ENCODE data around the gene FXYD2. TPM values are rescaled to one million over a fixed set of nuclear protein-coding genes. Genes with fewer than 3 reads are reported as not detected.
"Not testable (repeated sequence)": the region's sequence is repeated elsewhere in the genome, so short reads cannot be mapped to it uniquely, and the experiment has no call there.

Gene FXYD2
- total RNA-seq, 1 experiment from 2014 or later = not detected

DNA sequence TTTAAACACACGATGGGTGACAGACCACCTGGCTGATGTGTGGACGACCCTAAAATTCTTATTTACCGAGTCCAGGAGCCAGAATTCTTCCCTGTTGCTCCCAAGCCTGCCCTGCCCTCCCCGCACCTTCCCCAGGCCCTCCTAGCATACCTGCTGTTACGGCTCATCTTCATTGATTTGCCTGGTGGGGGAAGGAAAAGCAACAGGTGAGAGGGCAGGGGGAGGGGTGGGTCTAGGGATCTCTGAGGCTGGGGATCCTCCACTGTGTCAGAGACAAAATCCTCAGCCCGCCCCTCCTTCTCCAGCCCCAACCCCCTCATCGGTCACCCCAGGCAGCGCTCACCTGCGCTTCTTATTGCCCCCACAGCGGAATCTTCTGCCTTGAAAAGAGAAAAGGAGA lies 4.0 kb downstream of the FXYD2 start:
- DNase-seq (ENCODE audit: low read depth) = no peak

DNA sequence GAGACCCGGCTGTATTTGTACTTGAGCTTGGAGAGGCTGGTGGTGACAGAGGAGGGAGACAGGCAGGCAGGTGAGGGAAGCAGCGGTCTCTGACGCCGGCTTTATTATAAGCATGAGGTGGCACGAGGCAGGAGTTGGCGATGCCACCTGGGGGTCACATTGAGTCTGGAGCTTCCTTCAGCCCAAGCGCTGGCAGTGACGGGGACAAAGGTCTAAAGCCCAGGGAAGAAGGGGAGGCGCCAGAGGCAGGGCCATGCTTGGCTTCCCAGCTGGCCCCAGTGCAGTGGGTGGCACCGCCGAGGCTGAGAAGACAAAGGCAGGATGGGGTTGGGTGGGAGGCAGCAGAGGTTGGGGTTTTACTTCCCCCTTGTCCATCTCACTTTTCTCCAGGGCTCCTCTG lies 4.5 kb downstream of the FXYD2 start:
- DNase-seq (ENCODE audit: low read depth) = no peak

- DNase-seq (ENCODE audit: low read depth) = peak; percentile 69
These were observed 5.2 kb downstream of the FXYD2 start for GRCh38 chr11:117819096-117820040.

DNA sequence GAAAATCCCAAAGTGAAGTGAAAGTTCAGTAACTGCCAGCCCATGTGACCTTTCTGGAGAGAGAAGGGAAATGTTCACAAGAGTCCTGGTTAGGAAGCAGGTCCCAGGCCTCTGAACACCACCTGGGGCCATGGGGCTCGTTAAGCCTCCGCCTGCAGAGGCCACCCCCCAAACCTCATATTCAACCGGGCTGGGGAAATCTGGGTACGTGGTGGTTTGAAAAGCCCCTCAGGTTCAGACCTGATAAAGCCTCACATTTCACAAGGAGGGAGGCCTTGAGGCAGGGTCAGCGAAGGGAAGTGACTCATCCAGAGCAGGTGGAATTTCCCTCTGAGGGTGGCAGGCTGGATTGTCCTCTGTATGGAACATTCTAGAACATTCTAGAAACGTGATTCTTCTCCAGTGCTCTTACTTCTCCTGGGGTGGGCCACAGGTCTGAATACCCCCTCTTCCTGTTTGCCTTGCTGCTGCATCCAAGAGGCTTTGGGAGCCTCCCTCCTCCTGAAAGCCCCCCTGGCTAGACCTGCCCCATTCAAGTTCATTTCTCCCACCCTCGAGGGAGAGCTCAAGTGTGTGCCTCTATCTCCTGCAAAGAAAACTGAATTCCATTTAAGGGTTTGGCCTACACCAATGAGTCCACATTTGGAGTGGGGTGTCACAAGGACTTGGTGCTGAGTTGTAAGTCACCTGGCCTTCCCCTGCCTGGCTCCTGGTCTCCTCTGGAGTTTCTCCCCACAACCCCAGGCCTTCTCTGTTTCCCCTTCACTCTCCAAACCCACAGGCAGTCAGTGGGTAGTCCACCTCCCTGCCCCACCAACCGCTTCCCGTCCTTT lies 6.3 kb downstream of the FXYD2 start:
- DNase-seq (ENCODE audit: low read depth) = peak; percentile 58

DNA sequence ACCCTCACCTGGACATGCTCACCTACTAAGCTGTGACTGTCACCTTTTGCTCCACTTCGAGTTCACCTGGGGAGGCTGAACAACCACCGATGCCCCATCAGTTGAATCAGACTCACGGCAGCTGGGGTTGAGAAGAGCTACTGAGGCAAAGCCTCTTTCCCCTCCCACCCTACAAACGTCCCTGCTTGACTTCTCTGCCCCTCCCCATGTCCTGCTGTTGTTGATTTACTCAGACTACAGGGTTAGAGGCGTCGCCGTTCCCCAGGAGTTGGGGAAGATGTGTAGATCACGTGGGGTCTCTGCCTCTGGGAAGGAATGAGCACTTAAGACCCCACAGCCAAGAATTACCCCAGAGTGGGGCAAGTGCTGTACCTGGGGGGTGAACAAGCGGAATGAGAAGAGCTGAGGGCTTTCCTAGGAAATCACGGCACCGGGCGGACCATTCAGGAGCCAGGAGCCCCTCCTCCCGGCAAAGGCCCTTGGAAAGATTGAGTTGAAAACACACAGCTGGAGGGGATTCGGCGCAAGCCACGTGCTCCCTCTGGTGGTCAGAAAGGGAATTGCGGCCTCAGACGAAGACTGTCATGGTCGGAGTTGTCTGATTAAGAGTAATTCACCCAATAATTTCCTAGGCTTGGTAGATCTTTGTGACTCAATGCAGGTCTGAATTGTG lies 7.0 kb downstream of the FXYD2 start:
- peak; percentile 70 for DNase-seq (ENCODE audit: low read depth)

GRCh38 chr11:117816846-117817367 lies 7.6 kb downstream of the FXYD2 start:
- no peak for DNase-seq (ENCODE audit: low read depth)

DNA sequence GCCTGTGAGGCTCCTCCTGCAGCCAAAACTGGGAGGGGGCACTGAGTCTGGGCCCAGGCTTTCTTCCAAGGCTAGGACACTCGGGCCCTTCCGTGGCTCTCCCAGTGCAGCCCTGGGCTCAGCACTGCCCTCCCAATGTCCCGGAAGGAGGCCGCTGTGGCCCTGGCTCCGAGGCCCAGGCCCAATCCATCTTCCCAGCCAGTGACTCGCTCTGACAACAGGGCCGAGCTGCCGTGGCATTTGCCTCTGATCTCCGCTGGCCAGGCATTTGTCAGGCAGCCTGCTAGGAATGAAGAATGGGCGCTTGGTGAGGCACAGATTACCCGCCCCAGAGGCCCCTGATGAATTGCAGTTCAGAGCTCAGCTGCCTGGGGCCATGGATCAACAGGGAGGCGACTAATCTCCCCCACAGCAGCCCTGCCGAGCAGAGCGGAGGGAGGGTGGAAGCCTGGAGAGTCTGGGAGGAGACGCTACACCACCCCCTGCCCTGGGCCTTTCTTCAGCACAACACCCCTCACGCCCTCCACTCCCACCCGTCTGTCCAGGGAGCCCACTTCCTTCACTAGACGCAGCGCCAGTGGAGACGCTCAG lies 8.3 kb downstream of the FXYD2 start:
- DNase-seq (ENCODE audit: low read depth) = peak; percentile 68

GRCh38 chr11:117815262-117815803 lies 9.2 kb downstream of the FXYD2 start:
- DNase-seq (ENCODE audit: low read depth) = no peak

DNA sequence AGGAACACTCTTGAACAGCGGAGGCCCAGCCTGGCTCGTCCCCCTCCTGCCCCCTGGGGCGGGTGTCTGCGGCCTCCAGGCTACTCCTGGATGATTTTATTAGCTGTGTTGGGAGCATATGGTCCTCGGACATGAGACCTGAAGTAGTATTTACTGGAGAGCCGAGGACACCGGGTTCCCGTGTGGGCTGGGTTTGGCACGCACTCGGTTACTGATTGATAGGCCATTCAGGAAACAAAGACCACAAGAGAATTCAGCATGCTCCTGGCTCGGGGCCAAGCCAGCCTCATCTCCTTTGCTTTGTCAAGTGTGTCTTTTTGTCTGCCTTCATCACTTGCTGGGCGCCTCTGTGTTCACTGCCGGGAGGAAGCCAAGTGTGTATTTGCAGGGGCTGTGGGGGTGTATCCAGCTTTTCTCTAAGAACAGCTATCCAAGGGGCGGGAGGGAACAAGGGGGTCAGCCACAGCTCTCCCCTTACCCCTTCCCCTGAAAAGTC lies 9.7 kb downstream of the FXYD2 start:
- DNase-seq (ENCODE audit: low read depth) = no peak

GRCh38 chr11:117814204-117814765 lies 10.3 kb downstream of the FXYD2 start:
- DNase-seq (ENCODE audit: low read depth) = no peak

GRCh38 chr11:117810056-117810451 lies 14.5 kb downstream of the FXYD2 start:
- DNase-seq (ENCODE audit: low read depth) = not testable (repeated sequence)

- peak; percentile 59 for DNase-seq (ENCODE audit: low read depth)
These were observed 15.1 kb downstream of the FXYD2 start for GRCh38 chr11:117809236-117810055.

DNA sequence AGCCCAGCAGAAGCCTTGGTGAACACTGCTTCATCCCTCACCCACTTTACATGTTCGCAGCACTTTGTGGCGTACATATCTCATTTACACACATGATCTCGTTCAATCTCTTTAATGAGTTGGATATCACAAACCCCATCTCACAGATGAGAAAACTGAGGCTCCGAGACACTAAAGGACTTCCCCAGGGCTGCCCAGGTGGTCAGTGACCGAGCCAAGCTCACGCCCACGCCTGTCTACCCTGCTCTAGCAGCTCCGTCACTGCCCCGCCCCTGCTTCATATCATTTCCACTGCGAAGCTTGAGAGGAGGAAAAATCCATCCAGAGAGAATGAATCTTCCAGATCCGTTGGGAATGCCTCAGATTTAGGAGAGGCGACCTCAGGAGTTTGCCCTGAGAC lies 15.8 kb downstream of the FXYD2 start:
- no peak for DNase-seq (ENCODE audit: low read depth)

DNA sequence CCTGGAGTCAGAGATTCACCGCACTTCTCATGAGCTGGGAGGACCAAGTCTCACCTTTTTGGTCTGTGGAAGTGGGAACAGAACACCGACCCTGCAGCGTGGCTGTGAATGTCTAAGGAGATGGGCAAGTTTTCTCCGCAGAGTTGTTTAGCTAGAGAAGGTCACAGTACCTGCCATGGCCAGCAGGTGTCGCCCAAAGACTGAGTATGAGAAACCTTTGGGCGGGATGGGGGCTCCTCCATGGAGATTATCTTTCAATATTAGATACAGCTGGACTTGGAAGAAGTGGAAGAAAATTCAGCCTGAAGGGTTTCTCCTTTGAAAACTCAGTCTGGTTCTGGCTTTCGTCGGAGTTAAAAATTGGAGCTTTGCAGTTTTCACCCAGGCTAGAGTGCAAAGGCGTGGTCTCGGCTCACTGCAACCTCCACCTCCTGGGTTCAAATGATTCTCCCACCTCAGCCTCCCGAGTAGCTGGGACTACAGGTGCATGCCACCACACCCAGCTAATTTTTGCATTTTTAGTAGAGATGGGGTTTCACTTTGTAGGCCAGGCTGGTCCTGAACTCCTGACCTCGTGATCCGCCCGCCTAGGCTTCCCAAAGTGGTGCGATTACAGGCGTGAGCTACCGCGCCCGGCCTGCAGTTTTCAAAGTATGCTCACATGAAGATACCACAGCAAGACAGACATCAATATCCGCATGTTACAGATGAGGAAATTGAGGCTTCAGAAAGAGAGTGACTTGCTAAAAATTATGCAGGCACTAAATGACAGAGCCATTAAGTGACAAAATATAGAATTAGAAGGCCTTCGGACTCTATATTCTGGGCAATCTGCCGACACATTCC lies 16.8 kb downstream of the FXYD2 start:
- peak; percentile 45 for DNase-seq (ENCODE audit: low read depth)

DNA sequence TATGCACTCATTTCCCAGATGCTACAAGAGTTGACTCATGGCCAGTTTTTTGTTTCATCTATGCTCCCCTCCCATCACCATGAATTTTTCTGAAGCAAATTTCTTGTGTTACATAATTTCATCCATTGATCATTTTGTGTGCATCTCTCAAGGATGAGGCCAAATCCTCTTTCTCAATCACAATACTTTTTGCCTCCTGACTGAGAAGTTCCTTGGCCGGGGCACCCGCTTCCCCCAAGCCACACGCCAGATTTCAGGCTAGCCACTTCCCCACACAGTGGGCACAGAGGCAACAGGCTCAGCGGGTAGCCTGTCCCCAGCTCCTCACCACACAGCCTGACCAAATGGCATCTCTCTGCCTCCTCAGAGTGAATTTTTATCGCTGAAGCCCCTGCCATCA lies 17.7 kb downstream of the FXYD2 start:
- DNase-seq (ENCODE audit: low read depth) = no peak

DNA sequence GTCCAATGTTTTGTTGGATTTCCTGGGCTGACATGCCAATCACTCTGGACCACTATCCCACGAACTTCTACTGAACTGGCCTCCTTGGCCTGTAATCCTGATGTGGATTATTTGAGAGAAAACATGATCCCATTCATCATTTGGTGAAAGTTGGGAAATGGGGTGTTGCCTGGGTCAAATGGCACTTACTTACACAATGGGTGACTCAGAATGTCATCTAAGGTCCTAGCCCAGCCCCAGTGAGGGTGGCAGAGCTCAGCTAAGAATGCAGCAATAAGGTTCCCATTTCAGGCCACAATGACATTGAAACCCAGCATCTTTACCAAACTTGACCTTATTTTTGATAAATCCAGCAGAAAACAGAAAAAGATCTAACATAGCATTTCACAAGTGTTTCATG lies 19.5 kb downstream of the FXYD2 start:
- no peak for DNase-seq (ENCODE audit: low read depth)

DNA sequence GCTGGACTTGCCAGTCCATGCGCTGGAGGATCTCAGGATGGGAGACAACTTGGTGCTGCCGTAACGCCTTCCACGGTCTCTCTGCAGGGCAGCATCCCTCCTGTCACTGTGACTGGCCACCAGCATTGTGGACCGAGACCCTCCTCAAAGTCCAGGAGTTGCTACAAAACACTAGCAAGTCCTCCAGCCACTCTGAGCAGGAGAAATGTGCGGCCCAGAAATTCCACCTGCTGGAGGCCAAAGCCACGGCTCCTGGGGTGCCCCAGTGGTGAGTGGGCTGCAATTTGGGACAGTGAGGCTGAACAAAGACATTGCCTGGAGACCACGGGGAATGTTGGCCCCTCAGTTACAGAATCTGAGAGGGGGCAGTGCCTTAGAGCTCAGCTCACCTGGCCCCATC lies 20.6 kb downstream of the FXYD2 start:
- DNase-seq (ENCODE audit: low read depth) = no peak

- no peak for DNase-seq (ENCODE audit: low read depth)
These were observed 24.9 kb downstream of the FXYD2 start for GRCh38 chr11:117799634-117800033.

Measured in M059J (cell line).